IMR-90 (cell line): ENCODE measurements around the gene WBP1L.

Source experiments
- BHLHE40 ChIP-seq: fragments of 150-350 bp; IDR thresholded peaks from 2 replicates; pipeline ENCODE4 v1.6.1; 2016; ENCODE audit warnings: mild to moderate bottlenecking, low read depth, low read length
- CEBPB ChIP-seq: IDR thresholded peaks from 2 replicates; pipeline ENCODE4 v1.6.1; 2012; ENCODE audit warnings: low read depth, low read length, improper control_type of control experiment
- CHD1 ChIP-seq: IDR thresholded peaks from 2 replicates; pipeline ENCODE4 v1.6.1; 2012; ENCODE audit warnings: low read depth, low read length, improper control_type of control experiment
- FOS ChIP-seq: fragments of 150-350 bp; IDR thresholded peaks from 2 replicates; pipeline ENCODE4 v1.6.1; 2016; ENCODE audit warnings: low read depth, low read length
- MXI1 ChIP-seq: IDR thresholded peaks from 2 replicates; pipeline ENCODE4 v1.6.1; 2012; ENCODE audit warnings: low read depth, mild to moderate bottlenecking, low read length, moderate library complexity, borderline replicate concordance
- POLR2A ChIP-seq: IDR thresholded peaks from 2 replicates; pipeline ENCODE4 v1.6.1; 2012; ENCODE audit warnings: mild to moderate bottlenecking, low read depth, low read length
- RAD21 ChIP-seq: IDR thresholded peaks from 2 replicates; pipeline ENCODE4 v1.6.1; 2012; ENCODE audit warnings: low read length, improper control_type of control experiment
- RCOR1 ChIP-seq: IDR thresholded peaks from 2 replicates; pipeline ENCODE4 v1.6.1; 2012; ENCODE audit warnings: mild to moderate bottlenecking, low read length, improper control_type of control experiment; ENCODE audit not compliant: insufficient replicate concordance
- RFX5 ChIP-seq: IDR thresholded peaks from 2 replicates; pipeline ENCODE4 v1.8.0; 2012; ENCODE audit warnings: low read depth, mild to moderate bottlenecking, low read length, moderate library complexity
- SMC3 ChIP-seq: fragments of 150-350 bp; IDR thresholded peaks from 2 replicates; pipeline ENCODE4 v1.6.1; 2016; ENCODE audit warnings: low read depth, mild to moderate bottlenecking, antibody characterized with exemption, low read length, moderate library complexity
- TF ChIP-seq, protein P1 (sequence below): conservative IDR thresholded peaks from 2 replicates; pipeline ENCODE4 v1.5.1; 2012; ENCODE audit warnings: mild to moderate bottlenecking, low read depth, low read length, improper control_type of control experiment
- TF ChIP-seq, protein P2 (sequence below): fragments of 150-350 bp; IDR thresholded peaks from 2 replicates; pipeline ENCODE4 v1.6.1; 2017; ENCODE audit warnings: mild to moderate bottlenecking, antibody characterized with exemption, low read length, low read depth
- TF ChIP-seq, protein P3 (sequence below): fragments of 150-350 bp; IDR thresholded peaks from 2 replicates; pipeline ENCODE4 v1.6.1; 2016; ENCODE audit warnings: low read depth, mild to moderate bottlenecking, low read length, moderate library complexity, borderline replicate concordance

DNA sequence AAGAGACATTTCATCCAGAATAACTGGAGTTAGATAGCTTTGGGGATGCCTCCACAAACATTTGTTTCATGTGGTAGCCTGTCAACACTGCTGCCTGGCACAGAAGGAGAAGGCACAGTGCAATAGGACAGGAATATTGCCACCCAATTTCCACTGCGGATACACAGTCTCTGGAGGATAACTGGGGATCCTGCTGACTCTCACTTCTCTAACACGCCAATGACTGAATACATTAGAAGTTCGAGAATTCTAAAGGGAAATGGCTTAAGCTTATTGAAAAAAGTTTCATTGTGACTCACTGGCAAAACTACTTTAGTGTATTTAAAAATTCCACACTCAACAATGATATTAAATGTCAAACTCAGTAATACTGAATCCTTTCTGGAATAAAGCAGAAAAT lies 42.5 kb upstream of the WBP1L start:
- TF ChIP-seq, protein P1, sequence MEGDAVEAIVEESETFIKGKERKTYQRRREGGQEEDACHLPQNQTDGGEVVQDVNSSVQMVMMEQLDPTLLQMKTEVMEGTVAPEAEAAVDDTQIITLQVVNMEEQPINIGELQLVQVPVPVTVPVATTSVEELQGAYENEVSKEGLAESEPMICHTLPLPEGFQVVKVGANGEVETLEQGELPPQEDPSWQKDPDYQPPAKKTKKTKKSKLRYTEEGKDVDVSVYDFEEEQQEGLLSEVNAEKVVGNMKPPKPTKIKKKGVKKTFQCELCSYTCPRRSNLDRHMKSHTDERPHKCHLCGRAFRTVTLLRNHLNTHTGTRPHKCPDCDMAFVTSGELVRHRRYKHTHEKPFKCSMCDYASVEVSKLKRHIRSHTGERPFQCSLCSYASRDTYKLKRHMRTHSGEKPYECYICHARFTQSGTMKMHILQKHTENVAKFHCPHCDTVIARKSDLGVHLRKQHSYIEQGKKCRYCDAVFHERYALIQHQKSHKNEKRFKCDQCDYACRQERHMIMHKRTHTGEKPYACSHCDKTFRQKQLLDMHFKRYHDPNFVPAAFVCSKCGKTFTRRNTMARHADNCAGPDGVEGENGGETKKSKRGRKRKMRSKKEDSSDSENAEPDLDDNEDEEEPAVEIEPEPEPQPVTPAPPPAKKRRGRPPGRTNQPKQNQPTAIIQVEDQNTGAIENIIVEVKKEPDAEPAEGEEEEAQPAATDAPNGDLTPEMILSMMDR, result no peak
- TF ChIP-seq CHD1 (no peak), MXI1 (no peak), CEBPB (no peak), POLR2A (no peak), BHLHE40 (no peak), SMC3 (no peak), RAD21 (no peak), RFX5 (no peak), RCOR1 (no peak), FOS (no peak)
- TF ChIP-seq, protein P2, sequence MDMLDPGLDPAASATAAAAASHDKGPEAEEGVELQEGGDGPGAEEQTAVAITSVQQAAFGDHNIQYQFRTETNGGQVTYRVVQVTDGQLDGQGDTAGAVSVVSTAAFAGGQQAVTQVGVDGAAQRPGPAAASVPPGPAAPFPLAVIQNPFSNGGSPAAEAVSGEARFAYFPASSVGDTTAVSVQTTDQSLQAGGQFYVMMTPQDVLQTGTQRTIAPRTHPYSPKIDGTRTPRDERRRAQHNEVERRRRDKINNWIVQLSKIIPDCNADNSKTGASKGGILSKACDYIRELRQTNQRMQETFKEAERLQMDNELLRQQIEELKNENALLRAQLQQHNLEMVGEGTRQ, result no peak
- TF ChIP-seq, protein P3, sequence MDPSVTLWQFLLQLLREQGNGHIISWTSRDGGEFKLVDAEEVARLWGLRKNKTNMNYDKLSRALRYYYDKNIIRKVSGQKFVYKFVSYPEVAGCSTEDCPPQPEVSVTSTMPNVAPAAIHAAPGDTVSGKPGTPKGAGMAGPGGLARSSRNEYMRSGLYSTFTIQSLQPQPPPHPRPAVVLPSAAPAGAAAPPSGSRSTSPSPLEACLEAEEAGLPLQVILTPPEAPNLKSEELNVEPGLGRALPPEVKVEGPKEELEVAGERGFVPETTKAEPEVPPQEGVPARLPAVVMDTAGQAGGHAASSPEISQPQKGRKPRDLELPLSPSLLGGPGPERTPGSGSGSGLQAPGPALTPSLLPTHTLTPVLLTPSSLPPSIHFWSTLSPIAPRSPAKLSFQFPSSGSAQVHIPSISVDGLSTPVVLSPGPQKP, result no peak
